Activated CD8-positive, alpha-beta memory T cell treated with anti-CD3 and anti-CD28 coated beads for 36 hours (primary cell): ENCODE data around the gene EPS15. TPM values are rescaled to one million over a fixed set of nuclear protein-coding genes. Genes with fewer than 3 reads are reported as not detected.
"Not testable (repeated sequence)": the region's sequence is repeated elsewhere in the genome, so short reads cannot be mapped to it uniquely, and the experiment has no call there.

Experiments
- CTCF ChIA-PET: fragments of 350-600 bp; sonication (Branson Sonifier 250); formaldehyde crosslinking; loops from one replicate; lab custom pipeline; 2021; ENCODE audit warnings: antibody characterized with exemption; lab: Charles Lee
- POLR2A ChIA-PET: fragments of 350-600 bp; sonication (Branson Sonifier 250); formaldehyde crosslinking; loops from one replicate; lab custom pipeline; 2021; ENCODE audit warnings: antibody characterized with exemption; lab: Charles Lee
- total RNA-seq, 2 experiments: library from RNA; stranded (reverse); gene quantifications; one replicate each; pipeline ENCODE4 v1.2.3, GENCODE V29; 2021

EPS15 gene
- total RNA-seq, 2 experiments from 2014 or later = 93.5 to 95.5 TPM

DNA sequence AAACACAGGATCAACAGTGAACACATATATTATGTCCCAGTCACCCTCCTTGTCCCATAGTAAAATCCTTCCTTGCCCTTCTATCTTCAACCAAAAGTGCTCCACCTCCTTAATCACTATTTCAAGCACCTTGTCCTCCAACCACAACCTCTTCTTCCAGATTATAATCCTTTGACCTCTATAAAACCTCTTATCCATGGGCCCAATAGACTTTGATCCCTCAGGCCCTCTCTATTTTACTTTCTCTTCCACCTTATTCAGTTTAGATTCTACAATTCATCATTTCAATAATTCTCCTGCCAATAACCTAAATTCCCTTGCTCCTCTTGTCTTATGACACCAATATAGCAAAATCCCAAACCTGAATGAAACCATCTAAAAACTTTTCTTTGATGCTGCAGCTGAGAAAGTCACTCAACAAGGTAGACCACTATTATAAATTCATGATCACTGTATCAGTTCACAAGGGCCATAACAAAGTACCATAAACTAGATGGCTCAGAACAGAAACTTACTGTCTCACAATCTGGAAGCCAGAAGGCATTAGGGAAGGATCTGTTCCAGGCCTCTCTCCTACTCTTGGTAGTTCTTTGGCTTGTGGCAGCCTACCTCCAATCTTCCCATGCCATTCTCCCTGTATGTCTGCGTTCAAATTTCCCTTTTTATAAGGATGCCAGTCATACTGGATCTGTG lies 24.8 kb downstream of the EPS15 start:
- POLR2A ChIA-PET = no interaction called here
- CTCF ChIA-PET = no interaction called here

DNA sequence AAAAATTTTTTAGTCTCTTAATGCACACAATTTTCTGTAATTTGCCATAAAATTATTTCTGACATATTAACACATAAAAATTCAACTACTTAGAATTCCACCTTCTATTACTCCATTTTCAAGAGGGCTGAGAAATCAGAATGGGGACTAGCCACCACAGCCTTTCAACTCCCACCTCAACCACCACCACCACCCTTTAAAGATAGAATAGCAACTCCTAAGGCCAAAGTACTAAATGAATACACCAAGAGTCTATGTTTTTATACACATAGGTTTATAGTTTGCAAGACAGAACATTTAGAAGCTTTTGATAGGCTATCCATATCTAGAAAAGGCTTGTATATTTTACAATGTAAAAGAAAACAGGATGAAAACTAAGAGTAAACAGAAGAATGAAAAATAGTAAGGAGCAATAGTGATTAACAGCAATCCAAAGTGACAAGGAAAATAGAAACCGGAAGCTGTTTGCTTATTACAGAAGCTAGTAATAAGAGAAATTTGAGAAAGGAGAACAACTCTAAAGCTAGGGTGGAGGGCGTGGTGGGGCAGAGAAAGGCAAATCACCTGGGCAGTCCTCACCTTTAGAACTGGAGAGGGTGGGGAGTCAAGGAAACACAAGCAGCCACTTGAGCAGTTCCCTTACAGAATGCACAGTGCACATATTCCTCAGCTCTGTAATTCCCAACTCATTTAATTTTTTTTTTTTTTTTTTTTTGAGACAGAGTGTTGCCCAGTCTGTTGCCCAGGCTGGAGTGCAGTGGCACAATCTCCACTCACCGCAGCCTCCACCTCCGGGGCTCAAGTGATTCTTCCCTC lies 27.7 kb downstream of the EPS15 start:
- CTCF ChIA-PET = interaction anchor here (0.7 kb wide), 1 partner anchor 115 kb away, joined by 5 read pairs; no protein-coding TSS in a partner anchor
- POLR2A ChIA-PET = interaction anchor here (0.5 to 0.6 kb wide), 2 partner anchors 9 to 47 kb away, joined by 3 read pairs; no protein-coding TSS in a partner anchor

DNA sequence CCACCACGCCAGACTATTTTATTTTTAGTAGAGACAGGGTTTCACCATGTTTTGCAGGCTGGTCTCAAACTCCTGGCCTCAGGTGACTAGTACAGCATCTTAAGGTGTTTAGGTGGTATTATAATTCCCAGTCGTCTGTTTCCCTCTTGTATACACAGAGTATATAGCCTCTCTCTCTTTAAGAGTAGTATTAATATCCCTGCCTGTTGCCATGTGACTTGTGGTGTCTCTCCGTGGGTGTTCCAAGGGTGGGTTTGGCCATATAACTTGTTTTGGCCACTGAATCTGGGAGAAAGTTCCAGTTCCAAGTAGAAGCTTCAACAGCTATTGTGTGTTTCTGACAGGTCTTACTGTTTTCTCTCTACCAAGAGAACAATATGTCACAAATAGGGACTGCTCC lies 29.6 kb downstream of the EPS15 start:
- CTCF ChIA-PET = interaction anchor here (1.2 kb wide), 1 partner anchor 30 kb away, joined by 3 read pairs; the partner anchor contains the start of gene EPS15
- POLR2A ChIA-PET = interaction anchor here (0.7 to 1.1 kb wide), 2 partner anchors 12 to 46 kb away, joined by 3 read pairs; no protein-coding TSS in a partner anchor

DNA sequence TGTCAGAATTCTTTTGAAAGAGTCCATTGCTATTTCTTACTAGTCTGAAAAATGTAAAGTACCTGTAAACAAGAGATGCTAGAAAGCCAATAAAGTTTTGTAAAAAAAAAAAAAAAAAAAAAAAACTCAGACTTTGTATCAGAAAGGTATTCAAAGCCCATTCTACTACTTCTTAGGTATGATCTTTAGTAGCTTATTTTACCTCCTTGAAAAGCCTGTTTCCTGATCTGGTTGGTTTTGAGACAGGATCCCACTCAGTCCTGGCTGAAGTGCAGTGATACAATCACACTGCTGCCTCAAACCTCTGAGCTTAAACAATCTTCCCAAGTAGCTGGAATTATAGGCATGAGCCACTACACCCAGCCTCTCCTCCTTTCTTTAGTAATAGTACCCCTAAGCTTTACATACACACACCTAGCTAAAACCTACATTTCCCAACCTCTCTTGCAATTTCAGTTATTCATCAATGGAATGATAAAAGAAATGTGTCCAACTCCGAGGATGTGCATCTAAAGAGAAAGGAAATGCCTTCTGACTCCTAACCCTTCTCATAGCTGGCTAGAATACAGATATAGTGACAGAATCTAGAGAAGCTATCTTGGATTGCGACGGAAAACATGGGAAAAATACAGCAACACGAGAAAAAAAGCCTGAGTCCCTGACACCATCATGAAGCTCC lies 30.6 kb downstream of the EPS15 start:
- CTCF ChIA-PET = interaction anchor here (0.6 to 1.2 kb wide), 2 partner anchors 31 to 102 kb away, joined by 3 read pairs; partner anchors contain the start of gene EPS15
- POLR2A ChIA-PET = interaction anchor here (0.7 to 1.1 kb wide), 2 partner anchors 13 to 142 kb away, joined by 3 to 8 read pairs; no protein-coding TSS in a partner anchor

DNA sequence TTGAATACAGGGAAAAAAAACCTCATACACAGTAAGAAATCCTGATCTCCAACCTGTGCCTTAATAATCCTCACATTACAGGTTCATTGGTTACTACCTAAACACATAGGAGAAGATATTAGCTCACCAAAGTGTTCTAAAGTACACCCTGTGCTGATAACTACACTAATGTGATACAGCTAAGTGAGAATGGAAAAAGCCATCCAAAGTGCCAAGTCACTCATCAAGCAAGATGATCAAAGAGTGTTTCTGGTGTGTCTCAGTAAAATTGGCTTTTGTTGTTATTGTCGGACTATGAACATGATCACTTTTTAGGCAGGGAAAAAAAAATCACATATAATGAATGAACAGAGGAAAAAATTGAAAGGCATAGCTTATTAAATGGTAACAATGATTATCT lies 31.4 kb downstream of the EPS15 start:
- CTCF ChIA-PET = no interaction called here
- POLR2A ChIA-PET = interaction anchor here (0.7 kb wide), 1 partner anchor 143 kb away, joined by 8 read pairs; no protein-coding TSS in a partner anchor

- ChIA-PET CTCF (no interaction called here), POLR2A (no interaction called here)
Observed at GRCh38 chr1:51484591-51484990, 34.5 kb downstream of the EPS15 start.

DNA sequence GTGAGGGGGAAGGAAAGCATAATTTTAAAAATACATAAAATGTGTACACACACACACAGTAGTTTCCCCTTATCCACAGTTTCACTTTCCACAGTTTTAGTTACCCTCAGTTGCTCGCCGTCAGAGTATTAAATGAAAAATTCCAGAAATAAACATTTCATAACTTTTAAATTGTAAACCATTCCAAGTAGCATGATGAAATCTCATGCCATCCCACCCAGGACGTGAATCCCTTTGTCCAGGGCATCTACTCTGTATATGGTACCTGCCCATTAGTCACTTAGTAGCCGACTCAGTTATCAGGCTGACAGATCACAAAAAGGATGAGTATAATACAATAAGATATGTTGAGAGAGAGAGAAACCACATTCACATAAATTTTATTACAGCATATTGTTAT lies 36.2 kb downstream of the EPS15 start:
- ChIA-PET POLR2A (no interaction called here), CTCF (interaction anchor here (0.7 kb wide), 1 partner anchor 36 kb away, joined by 3 read pairs; the partner anchor contains the start of gene EPS15)

GRCh38 chr1:51474832-51475620 lies 44.0 kb downstream of the EPS15 start:
- POLR2A ChIA-PET, CTCF ChIA-PET: not testable (repeated sequence)

DNA sequence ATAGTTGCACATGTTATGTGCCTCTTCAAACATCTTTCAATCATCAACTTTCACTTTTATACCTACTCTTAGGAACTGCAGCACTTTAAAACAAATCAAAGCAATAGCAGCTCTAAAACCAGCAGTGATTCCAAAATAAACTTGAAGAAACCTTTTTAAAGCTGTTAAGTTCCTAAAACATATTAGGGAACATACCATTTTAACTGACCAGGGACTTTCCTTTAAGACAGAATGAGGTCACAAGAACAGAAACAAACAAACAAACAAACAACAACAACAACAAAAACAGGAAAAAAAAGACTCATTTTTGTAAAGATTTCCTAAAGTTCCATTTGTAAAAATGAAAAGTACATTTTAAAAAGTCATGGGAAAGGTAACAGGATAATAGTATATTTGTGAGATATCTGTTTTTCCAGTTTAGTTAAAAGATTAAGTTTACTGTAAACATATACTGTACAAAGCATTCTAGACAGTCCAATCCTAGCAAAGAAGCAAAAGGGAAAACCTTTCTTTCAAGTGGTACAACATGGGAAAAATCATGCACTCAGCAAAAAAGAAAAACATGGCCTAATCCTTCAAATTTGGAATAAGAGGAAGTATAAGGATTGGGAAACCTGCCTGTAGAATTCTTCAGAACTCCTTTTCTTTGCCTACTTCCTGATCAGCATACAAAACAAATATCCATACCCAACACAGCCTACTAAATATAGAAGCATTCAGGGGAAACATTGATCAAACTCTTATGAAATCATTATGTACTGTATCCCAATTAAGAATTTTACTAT lies 45.5 kb downstream of the EPS15 start:
- ChIA-PET POLR2A (interaction anchor here (0.5 kb wide), 1 partner anchor 13 kb away, joined by 4 read pairs; no protein-coding TSS in a partner anchor), CTCF (no interaction called here)

DNA sequence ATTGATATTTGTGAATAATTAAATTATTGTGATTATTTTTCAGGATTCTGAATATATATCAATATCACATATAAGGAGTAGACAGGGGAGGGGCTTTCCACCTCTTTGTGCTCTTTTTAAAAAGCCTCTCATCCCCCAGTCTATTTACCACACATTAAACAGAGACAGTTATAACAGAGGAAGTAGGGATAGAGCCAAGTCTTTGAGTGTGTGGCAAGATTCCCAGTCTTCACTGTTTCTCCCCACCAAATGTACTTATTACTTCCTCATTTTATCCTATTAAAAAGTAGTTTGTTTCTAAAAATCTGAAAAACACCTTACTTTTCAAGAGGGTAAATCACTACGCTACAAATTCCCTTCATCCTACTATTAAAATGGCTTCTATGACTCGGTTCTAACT lies 46.7 kb downstream of the EPS15 start:
- ChIA-PET POLR2A (no interaction called here), CTCF (no interaction called here)

GRCh38 chr1:51469518-51469917 lies 49.5 kb downstream of the EPS15 start:
- ChIA-PET CTCF (no interaction called here), POLR2A (no interaction called here)

DNA sequence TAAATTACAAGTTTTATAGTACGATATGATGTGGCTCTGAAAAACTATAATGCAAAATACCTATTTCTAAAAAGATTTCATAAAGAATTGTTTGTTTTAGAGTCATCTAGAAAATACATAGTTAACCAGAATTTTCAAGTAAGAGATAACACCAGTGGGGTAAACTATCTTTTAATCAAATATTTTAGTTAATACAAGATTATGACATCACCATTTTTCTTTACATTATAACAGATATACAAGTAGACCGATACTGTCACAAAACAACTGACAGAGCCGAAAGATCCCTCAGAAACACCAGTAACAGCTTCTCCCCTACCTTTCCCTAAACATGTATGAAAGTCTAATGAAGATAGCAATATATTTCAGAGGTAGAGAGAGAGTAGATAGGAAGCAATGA lies 54.2 kb downstream of the EPS15 start:
- ChIA-PET POLR2A (no interaction called here), CTCF (no interaction called here)

GRCh38 chr1:51463561-51463960 lies 55.5 kb downstream of the EPS15 start:
- ChIA-PET CTCF (no interaction called here), POLR2A (no interaction called here)

DNA sequence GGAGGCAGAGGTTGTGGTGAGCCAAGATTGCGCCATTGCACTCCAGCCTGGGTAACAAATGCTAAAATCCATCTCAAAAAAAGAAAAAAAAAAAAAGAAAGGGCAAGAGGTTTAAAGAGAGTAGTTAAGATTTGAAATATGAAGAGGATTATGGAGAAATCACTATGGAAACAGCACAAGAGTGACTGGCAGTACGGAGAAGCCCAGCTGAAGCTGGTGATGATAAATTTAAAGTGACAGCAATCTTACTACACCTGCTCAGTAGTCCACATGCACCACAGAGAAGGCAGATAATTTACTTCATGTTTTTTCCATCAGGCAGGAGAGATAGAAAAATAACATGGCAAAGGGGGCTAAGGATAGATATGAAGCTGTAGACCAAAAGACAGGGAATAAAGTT lies 56.8 kb downstream of the EPS15 start:
- POLR2A ChIA-PET, CTCF ChIA-PET: not testable (repeated sequence)

- ChIA-PET CTCF (no interaction called here), POLR2A (interaction anchor here (0.7 kb wide), 1 partner anchor 66 kb away, joined by 12 read pairs; no protein-coding TSS in a partner anchor)
Observed at GRCh38 chr1:51454554-51454953, 64.5 kb downstream of the EPS15 start.

- ChIA-PET CTCF (no interaction called here), POLR2A (no interaction called here)
Observed at GRCh38 chr1:51453010-51453409, 66.1 kb downstream of the EPS15 start.

DNA sequence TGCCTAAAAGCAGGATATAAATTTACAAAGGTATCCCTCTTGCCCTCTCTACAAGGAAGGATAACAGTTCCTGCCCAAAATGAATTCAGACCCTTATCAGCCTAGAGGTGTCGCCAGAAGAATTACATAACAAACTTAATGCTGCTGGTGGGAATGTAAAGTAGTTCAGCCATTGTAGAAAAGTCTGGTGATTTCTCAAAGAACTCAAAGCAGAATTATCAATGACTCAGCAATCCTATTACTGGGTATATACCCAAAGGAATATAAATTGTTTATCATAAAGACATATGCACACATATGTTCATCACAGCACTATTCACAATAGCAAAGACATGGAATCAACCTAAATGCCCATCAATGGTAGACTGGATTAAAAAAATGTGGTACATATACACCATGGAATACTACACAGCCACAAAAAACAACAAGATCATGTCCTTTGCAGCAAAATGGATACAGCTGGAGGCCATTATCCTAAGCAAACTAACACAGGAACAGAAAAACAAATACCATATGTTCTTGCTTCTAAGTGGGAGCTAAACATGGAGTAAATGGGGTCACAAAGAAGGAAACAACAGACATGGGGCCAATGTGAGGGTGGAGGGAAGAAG lies 70.1 kb downstream of the EPS15 start:
- CTCF ChIA-PET, POLR2A ChIA-PET: not testable (repeated sequence)
